H1 (cell line): Measurements from ENCODE around the gene INTS7. TPM values are rescaled to one million over a fixed set of nuclear protein-coding genes. Genes with fewer than 3 reads are reported as not detected.

ENCODE experiments used
- JUND ChIP-seq: IDR thresholded peaks from 2 replicates; pipeline ENCODE4 v1.6.1; 2011; ENCODE audit warnings: mild to moderate bottlenecking, improper control_type of control experiment, low read length
- SAP30 ChIP-seq: fragments of 300-600 bp; sonication (generic); IDR thresholded peaks from 2 replicates; pipeline ENCODE4 v1.7.1; 2012; ENCODE audit warnings: low read length, moderate library complexity, mild to moderate bottlenecking, inconsistent platforms; ENCODE audit not compliant: insufficient read depth, insufficient replicate concordance
- polyA plus RNA-seq, 7 experiments: library from polyadenylated mRNA; depleted of rRNA in 3 of 7; stranded (reverse) in 5 of 7; unstranded in 2 of 7; fragments of >200 nt in 5 of 7; fragments of 200-250 nt in 2 of 7; gene quantifications; 1 replicate in 5 of 7; 2 replicates in 1 of 7; 4 replicates in 1 of 7; pipeline versions ENCODE4 v1.2.1 to v1.2.3, GENCODE V29; 2011 to 2013; ENCODE audit warnings: missing spikeins in 2 of 7, mixed read lengths in 2 of 7
- total RNA-seq: library from RNA; stranded (reverse); fragmentation: NEBNext Ultra II Directional; extraction: Animal tissue kit (Norgen Biotek cat#: 25700); gene quantifications from 2 replicates; pipeline ENCODE4 v1.2.1, GENCODE V29; 2021
- TF ChIP-seq, protein P1 (sequence below): IDR thresholded peaks from 2 replicates; pipeline ENCODE4 v1.6.1; 2011; ENCODE audit warnings: low read depth, mild to moderate bottlenecking, low read length; ENCODE audit not compliant: insufficient read depth

Gene INTS7
- total and polyA plus RNA-seq, 2 of the 8 experiments (the other 6 are each of a cell fraction or from before 2014, with no cell fraction given): 15.2 to 22.4 TPM

- TF ChIP-seq SAP30: no peak
- TF ChIP-seq JUND: no peak
- TF ChIP-seq, protein P1, sequence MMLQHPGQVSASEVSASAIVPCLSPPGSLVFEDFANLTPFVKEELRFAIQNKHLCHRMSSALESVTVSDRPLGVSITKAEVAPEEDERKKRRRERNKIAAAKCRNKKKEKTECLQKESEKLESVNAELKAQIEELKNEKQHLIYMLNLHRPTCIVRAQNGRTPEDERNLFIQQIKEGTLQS: no peak
Observed at GRCh38 chr1:212073490-212073889, 38.1 kb upstream of the INTS7 start (continued).
